22Rv1 (cell line): ENCODE measurements around the gene PRRG2.

Experiments
- H3K27ac ChIP-seq: fragments of 450-650 bp; 2 replicates; pipeline ENCODE4 v1.5.1; 2017
- ZFX ChIP-seq: fragments of 450-650 bp; IDR thresholded peaks from 2 replicates; pipeline ENCODE4 v1.6.1; 2017; ENCODE audit warnings: antibody characterized with exemption, borderline replicate concordance
- TF ChIP-seq, protein P1 (sequence below): fragments of 450-650 bp; IDR thresholded peaks from 2 replicates; pipeline ENCODE4 v1.5.1; 2017; ENCODE audit warnings: mild to moderate bottlenecking

PRRG2 gene

DNA sequence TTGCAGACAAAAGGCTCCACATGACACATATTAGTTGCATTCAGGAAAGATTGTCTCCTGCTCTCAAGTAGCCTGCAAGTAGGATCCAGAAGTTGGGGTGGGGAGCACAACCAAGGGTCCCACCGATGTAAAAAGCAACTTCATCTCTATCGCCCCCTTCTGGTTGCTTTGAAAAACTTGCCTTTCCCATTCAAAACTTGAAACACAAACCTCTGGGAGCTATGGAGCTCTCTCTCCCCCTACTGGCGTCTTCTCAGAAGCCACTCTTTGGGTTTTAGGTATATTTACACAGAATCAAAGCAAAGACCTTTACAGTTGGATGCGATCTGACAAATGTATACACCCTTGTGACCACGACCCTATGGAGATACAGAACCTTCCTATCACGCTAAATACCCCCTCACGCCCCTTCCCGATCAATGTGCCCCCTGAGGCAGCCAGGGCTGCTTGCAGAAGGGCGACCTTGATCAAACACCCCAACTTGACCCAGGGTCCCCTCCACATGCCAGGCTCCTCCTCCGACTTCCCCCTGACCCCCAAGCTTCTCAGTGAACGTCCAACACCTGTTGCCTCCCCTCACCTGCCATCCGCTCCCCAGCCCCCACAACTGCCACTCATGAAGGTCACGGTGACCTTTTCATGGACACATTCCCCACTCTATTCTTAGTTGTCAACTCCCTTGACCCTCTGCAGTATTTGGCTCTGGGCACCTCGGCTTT is 10.8 kb upstream of the PRRG2 start:
- H3K27ac ChIP-seq: no peak overlapping the region

DNA sequence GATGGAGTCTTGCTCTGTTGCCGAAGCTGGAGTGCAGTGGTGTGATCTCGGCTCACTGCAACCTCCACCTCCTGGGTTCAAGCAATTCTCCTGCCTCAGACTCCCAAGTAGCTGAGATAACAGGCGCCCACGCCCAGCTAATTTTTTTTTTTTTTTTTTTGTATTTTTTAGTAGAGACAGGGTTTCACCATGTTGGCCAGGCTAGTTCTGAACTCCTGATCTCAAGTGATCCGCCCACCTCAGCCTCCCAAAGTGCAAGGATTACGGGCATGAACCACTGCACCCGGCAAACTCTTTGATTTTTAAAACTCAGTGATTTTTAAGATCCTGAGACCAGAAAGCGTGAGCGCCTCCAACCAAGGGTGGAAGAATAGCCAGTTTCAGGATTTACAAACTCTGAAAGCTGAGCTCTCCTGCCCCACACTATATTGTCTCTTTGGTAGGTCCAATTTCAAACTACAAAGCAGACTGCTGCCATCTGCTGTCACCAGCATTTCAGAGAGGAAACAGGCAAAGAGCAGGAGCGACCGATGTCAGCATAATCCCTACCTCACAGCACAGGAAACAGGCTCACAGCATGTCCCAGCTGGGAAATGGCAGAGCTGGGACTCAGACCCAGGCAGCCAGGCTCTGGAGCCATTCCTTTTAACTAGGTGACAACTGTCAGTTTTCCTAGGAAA is 10.0 kb upstream of the PRRG2 start:
- no peak for TF ChIP-seq ZFX
- TF ChIP-seq, protein P1, sequence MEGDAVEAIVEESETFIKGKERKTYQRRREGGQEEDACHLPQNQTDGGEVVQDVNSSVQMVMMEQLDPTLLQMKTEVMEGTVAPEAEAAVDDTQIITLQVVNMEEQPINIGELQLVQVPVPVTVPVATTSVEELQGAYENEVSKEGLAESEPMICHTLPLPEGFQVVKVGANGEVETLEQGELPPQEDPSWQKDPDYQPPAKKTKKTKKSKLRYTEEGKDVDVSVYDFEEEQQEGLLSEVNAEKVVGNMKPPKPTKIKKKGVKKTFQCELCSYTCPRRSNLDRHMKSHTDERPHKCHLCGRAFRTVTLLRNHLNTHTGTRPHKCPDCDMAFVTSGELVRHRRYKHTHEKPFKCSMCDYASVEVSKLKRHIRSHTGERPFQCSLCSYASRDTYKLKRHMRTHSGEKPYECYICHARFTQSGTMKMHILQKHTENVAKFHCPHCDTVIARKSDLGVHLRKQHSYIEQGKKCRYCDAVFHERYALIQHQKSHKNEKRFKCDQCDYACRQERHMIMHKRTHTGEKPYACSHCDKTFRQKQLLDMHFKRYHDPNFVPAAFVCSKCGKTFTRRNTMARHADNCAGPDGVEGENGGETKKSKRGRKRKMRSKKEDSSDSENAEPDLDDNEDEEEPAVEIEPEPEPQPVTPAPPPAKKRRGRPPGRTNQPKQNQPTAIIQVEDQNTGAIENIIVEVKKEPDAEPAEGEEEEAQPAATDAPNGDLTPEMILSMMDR: peak; percentile 41
- H3K27ac ChIP-seq: peak overlapping the region; percentile 37; the same call in 1 of the 2 replicates

More for the DNA sequence above, 10.8 kb upstream of the PRRG2 start:
- TF ChIP-seq, protein P1: peak; percentile 99
- no peak for TF ChIP-seq ZFX

DNA sequence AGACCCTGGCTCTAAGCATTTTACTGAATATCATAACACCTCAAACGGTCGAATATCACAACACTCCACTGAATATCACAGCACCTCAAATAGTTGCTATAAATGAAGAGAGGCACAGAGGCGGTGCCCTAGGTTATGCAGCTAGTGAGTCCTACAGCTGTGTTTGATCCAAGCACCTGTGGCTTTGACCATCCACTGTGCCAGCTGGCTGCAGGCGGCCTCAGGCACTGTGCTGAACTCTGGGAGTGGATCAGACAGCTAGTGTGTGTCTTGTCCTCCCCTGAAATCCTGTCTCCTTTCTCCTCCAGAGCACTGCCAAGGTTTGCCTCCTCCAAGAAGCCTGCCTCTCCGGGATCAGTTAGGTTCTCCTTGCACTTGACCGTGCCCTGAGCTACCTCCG is 8.1 kb upstream of the PRRG2 start:
- no peak for TF ChIP-seq ZFX
- TF ChIP-seq, protein P1: no peak
- no peak overlapping the region for H3K27ac ChIP-seq

DNA sequence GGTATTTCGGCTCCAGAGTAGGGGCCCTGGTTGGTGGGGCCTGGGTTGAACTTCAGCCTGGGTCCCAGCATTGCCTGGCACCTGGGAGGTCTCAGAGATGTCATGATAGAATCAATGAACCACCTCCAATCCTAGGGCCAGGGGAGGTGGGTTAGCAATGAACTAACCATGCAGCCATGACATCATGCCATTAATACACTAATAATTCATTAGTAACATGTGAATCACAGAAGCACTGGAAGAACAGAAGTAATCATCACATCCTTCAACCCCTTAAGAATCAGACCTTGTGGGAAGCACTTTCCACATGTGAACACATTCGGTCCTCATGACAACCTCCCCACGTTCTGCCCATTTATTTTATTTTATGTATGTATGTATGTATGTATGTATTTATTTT is 7.7 kb upstream of the PRRG2 start:
- no peak for TF ChIP-seq ZFX
- TF ChIP-seq, protein P1: no peak
- H3K27ac ChIP-seq: no peak overlapping the region

DNA sequence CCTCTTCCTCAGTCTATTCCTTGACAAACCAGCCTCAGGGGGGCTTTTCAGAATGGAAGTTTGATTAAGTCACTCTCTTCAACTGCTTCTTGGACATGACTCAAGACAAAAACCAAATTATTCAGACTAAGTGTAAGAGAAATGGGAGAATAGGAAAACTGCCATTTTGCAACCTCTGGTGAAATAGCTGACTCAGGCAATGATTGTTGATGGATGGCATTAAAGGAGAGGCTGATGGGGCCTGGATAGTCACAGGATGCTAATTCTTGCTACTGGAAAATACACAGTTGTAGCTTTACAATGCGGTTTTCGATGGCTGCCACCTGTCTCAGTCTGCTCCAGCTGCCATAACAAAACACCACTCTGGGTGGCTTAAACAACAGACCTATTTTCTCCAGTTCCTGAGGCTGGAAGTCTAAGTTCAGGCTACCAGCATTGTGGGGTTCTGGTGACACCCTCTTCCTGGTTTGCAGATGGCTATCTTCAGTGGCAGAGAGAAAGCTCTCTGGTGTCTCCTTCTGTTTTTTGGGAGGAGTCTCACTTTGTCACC is 6.8 kb upstream of the PRRG2 start:
- no peak overlapping the region for H3K27ac ChIP-seq
- TF ChIP-seq ZFX: no peak
- TF ChIP-seq, protein P1: no peak

DNA sequence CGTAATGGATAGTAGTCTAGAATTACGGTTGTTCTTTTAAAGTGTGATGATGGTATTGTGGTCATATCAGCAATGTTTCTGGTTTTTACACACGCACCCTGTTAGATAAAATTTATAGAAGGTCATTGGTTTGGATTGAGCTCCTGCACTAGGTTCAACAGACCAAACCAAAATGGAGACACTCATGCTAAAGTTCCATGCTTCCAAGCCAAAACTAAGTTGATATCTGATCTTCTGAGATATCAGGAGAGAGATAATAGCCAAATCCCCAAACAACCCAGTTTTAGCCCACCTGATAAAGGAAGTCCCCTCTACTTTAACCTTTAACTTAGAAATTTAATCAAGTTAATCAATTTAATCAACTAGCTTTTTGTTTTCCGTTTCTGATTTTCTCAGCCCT is 1.9 kb upstream of the PRRG2 start:
- no peak for TF ChIP-seq ZFX
- TF ChIP-seq, protein P1: no peak
- H3K27ac ChIP-seq: no peak overlapping the region

DNA sequence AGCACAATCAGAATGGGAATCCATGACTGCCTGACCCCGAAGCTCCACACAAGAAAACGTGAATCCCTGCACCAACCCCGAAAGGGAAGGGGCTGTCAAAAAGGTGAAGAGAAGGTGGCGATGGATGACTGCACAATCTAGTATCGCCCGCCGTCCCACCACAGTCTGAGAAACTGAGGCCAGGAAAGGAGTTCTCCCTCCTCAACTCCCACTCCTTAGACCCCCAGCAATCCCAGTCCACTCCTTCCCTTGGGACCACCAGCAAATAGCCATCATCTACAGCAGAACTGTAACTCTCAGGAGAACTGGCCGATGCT is 1.2 kb upstream of the PRRG2 start:
- no peak for TF ChIP-seq ZFX
- TF ChIP-seq, protein P1: no peak
- H3K27ac ChIP-seq: peak overlapping the region; percentile 62
